SK-N-SH (cell line): ENCODE data around the gene SORL1. TPM values are rescaled to one million over a fixed set of nuclear protein-coding genes. Genes with fewer than 3 reads are reported as not detected.

Experiments
- CTCF ChIA-PET: fragments of 300-600, 350-600 bp; formaldehyde crosslinking; extraction: SDS; loops from one replicate; lab custom pipeline; 2021; lab: Yijun Ruan, JAX
- POLR2A ChIA-PET: fragments of 350-600 bp; sonication (Branson Sonifier 250); formaldehyde crosslinking; extraction: SDS; loops from one replicate; lab custom pipeline; 2020; ENCODE audit warnings: antibody characterized with exemption, inconsistent platforms; lab: Yijun Ruan, JAX
- DNase-seq: peaks from one replicate; pipeline ENCODE4 v3.0.0; 2012
- H2AFZ ChIP-seq: fragments of 200-600 bp; sonication (generic); 2 replicates; pipeline ENCODE4 v1.8.1; 2016; ENCODE audit warnings: antibody characterized with exemption, mild to moderate bottlenecking, low read depth
- H3F3A ChIP-seq: fragments of 200-600 bp; sonication (generic); replicated peaks from 2 replicates; pipeline ENCODE3; 2016; ENCODE audit warnings: antibody characterized with exemption, mild to moderate bottlenecking; ENCODE audit not compliant: insufficient read depth
- H3K27ac ChIP-seq, 2 experiments: fragments of 200-500 bp in 1 of 2; fragments of 200-600 bp in 1 of 2; sonication (Bioruptor generic) in 1 of 2; sonication (generic), shearing (Covaris generic) in 1 of 2; 2 replicates each; pipeline versions ENCODE4 v1.5.1 to v1.6.1; 2014 to 2016; ENCODE audit warnings: low read depth in 2 of 2, inconsistent platforms in 1 of 2, low read length in 1 of 2, mild to moderate bottlenecking in 1 of 2, mixed read lengths in 1 of 2
- H3K27me3 ChIP-seq: fragments of 200-600 bp; sonication (generic), shearing (Covaris generic); 2 replicates; pipeline ENCODE4 v1.6.1; 2016; ENCODE audit warnings: mixed run types; ENCODE audit not compliant: insufficient read depth
- H3K36me3 ChIP-seq, 2 experiments: fragments of 200-500 bp in 1 of 2; fragments of 200-600 bp in 1 of 2; sonication (Bioruptor generic) in 1 of 2; sonication (generic) in 1 of 2; replicated peaks in 1 of 2; 2 replicates each; pipeline versions ENCODE3 to v1.5.1; 2014 to 2016; ENCODE audit warnings: low read length in 1 of 2, mild to moderate bottlenecking in 1 of 2; ENCODE audit not compliant: insufficient read depth in 2 of 2, control insufficient read depth in 1 of 2
- H3K4me1 ChIP-seq, 2 experiments: fragments of 200-500 bp in 1 of 2; fragments of 200-600 bp in 1 of 2; sonication (Bioruptor generic) in 1 of 2; sonication (generic), shearing (Covaris generic) in 1 of 2; 2 replicates each; pipeline versions ENCODE4 v1.5.1 to v1.6.1; 2014 to 2016; ENCODE audit warnings: low read depth in 1 of 2, low read length in 1 of 2, mixed run types in 1 of 2; ENCODE audit not compliant: insufficient read depth in 2 of 2, control insufficient read depth in 1 of 2
- H3K4me2 ChIP-seq: fragments of 200-600 bp; sonication (generic), shearing (Covaris generic); 2 replicates; pipeline ENCODE4 v1.6.1; 2017; ENCODE audit warnings: mixed run types
- H3K4me3 ChIP-seq, 2 experiments: fragments of 200-500 bp in 1 of 2; fragments of 200-600 bp in 1 of 2; sonication (Bioruptor generic) in 1 of 2; sonication (generic), shearing (Covaris generic) in 1 of 2; 2 replicates each; pipeline versions ENCODE4 v1.5.1 to v1.8.1; 2014 to 2016; ENCODE audit warnings: low read depth in 2 of 2, inconsistent platforms in 1 of 2, low read length in 1 of 2, mild to moderate bottlenecking in 1 of 2, mixed read lengths in 1 of 2, moderate library complexity in 1 of 2
- H3K79me2 ChIP-seq: fragments of 200-600 bp; sonication (generic); 2 replicates; pipeline ENCODE4 v1.8.1; 2017; ENCODE audit warnings: mild to moderate bottlenecking; ENCODE audit not compliant: insufficient read depth
- H3K9ac ChIP-seq: fragments of 200-600 bp; sonication (generic); 2 replicates; pipeline ENCODE4 v1.6.1; 2017; ENCODE audit warnings: mixed run types
- H3K9me2 ChIP-seq: fragments of 200-600 bp; sonication (generic); 2 replicates; pipeline ENCODE4 v1.6.1; 2017; ENCODE audit warnings: mixed run types
- H3K9me3 ChIP-seq: fragments of 200-600 bp; sonication (generic); 2 replicates; pipeline ENCODE4 v1.6.1; 2017; ENCODE audit warnings: mixed run types, mild to moderate bottlenecking, moderate library complexity
- H4K20me1 ChIP-seq: fragments of 200-600 bp; sonication (generic); 2 replicates; pipeline ENCODE4 v1.6.1; 2017; ENCODE audit warnings: mild to moderate bottlenecking, mixed run types; ENCODE audit not compliant: insufficient read depth
- CHD2 ChIP-seq: fragments of 150-350 bp; IDR thresholded peaks from 2 replicates; pipeline ENCODE4 v1.6.1; 2018; ENCODE audit warnings: low read length; ENCODE audit not compliant: partially characterized antibody
- EP300 ChIP-seq, 2 experiments: IDR thresholded peaks; 2 replicates each; pipeline versions ENCODE4 v1.4.0 to v1.6.1; 2012; ENCODE audit warnings: borderline replicate concordance in 1 of 2, low read depth in 1 of 2, low read length in 1 of 2
- EZH2phosphoT487 ChIP-seq: fragments of 200-600 bp; sonication (generic); IDR thresholded peaks from 2 replicates; pipeline ENCODE4 v1.6.1; 2017; ENCODE audit warnings: low read depth, mixed run types, mild to moderate bottlenecking, antibody characterized with exemption, moderate library complexity, borderline replicate concordance
- FOSL2 ChIP-seq: IDR thresholded peaks from 2 replicates; pipeline ENCODE4 v1.4.0; 2012; ENCODE audit warnings: low read depth, mild to moderate bottlenecking, moderate library complexity, borderline replicate concordance
- GABPA ChIP-seq: IDR thresholded peaks from 2 replicates; pipeline ENCODE4 v1.4.0; 2012; ENCODE audit warnings: low read depth, mild to moderate bottlenecking
- GATA2 ChIP-seq: sonication (generic); formaldehyde crosslinking; IDR thresholded peaks from 2 replicates; pipeline ENCODE4 v1.5.0; 2020; ENCODE audit warnings: mild to moderate bottlenecking, missing genetic modification reagents
- JUND ChIP-seq: IDR thresholded peaks from 2 replicates; pipeline ENCODE4 v1.4.0; 2012
- MXI1 ChIP-seq: IDR thresholded peaks from 2 replicates; pipeline ENCODE4 v1.6.1; 2012; ENCODE audit warnings: mild to moderate bottlenecking, low read depth, low read length, improper control_type of control experiment
- POLR2AphosphoS5 ChIP-seq: IDR thresholded peaks from 2 replicates; pipeline ENCODE4 v1.6.1; 2012; ENCODE audit warnings: low read depth, low read length
- RCOR1 ChIP-seq: fragments of 150-350 bp; IDR thresholded peaks from 2 replicates; pipeline ENCODE4 v1.6.1; 2017; ENCODE audit warnings: antibody characterized with exemption, low read length
- REST ChIP-seq: IDR thresholded peaks from 2 replicates; pipeline ENCODE4 v1.6.1; 2012; ENCODE audit warnings: mild to moderate bottlenecking, low read depth, low read length, moderate library complexity
- RXRA ChIP-seq: IDR thresholded peaks from 2 replicates; pipeline ENCODE4 v1.4.0; 2012; ENCODE audit warnings: low read depth, mild to moderate bottlenecking, borderline replicate concordance
- TCF12 ChIP-seq: IDR thresholded peaks from 2 replicates; pipeline ENCODE4 v1.4.0; 2012
- TEAD4 ChIP-seq: IDR thresholded peaks from 2 replicates; pipeline ENCODE4 v1.4.0; 2012; ENCODE audit warnings: mild to moderate bottlenecking, borderline replicate concordance; ENCODE audit not compliant: insufficient read depth
- USF1 ChIP-seq: IDR thresholded peaks from 2 replicates; pipeline ENCODE4 v1.4.0; 2012; ENCODE audit warnings: low read depth, borderline replicate concordance
- ZBTB33 ChIP-seq: IDR thresholded peaks from 2 replicates; pipeline ENCODE4 v1.4.0; 2012; ENCODE audit warnings: low read depth, borderline replicate concordance
- WGBS: methylation state at CpG from one replicate; pipeline ENCODE4 v1.1.6; 2017; ENCODE audit warnings: low lambda C conversion rate; 5-methylcytosine and 5-hydroxymethylcytosine counted together
- polyA plus RNA-seq, 3 experiments: library from polyadenylated mRNA; depleted of rRNA; stranded (reverse); fragments of >200 nt; gene quantifications; 2 replicates each; pipeline ENCODE4 v1.2.3, GENCODE V29; 2012

Gene SORL1
- polyA plus RNA-seq, 1 of the 3 experiments (the other 2 are of a cell fraction): 7.1 TPM

- no peak overlapping the region for H3K9ac ChIP-seq
- H3K9me2 ChIP-seq: no peaks in the 10 kb centered on the region
- no peaks in the 10 kb centered on the region for H3K36me3 ChIP-seq
- H3K4me2 ChIP-seq: no peak overlapping the region
- 65% methylated on average over 10 of the region's 13 CpGs for WGBS
- POLR2A ChIA-PET: interaction anchor here (0.8 to 2.9 kb wide), 3 partner anchors 34 to 428 kb away, joined by 3 to 14 read pairs (median 5); no protein-coding TSS in a partner anchor
- TF ChIP-seq CHD2 (peak; percentile 85), MXI1 (peak; percentile 88; the same call in 1 of the 2 replicates), EP300 (IDR thresholded peaks at IDR 0.05; ENCODE audit: borderline replicate concordance in 1 of 2, low read depth in 1 of 2, low read length in 1 of 2) (peak in 1 of 2 experiments; percentile 77; a peak in 2 of 4 replicates), GABPA (no peak), TCF12 (peak; percentile 21; the same call in 1 of the 2 replicates), GATA2 (CRISPR knock-in tag) (peak; percentile 66)
- H3K4me3 ChIP-seq: no peak overlapping the region
- CTCF ChIA-PET: interaction anchor here (1.0 to 1.8 kb wide), 3 partner anchors 12 to 20 kb away, joined by 3 to 6 read pairs (median 5); no protein-coding TSS in a partner anchor
- no peaks in the 10 kb centered on the region for H4K20me1 ChIP-seq
- no peaks in the 10 kb centered on the region for H3K9me3 ChIP-seq
- peak; percentile 59 for DNase-seq
- no peak overlapping the region for H2AFZ ChIP-seq
- H3K27me3 ChIP-seq: no peaks in the 10 kb centered on the region
- H3F3A ChIP-seq: no peaks in the 10 kb centered on the region
- H3K79me2 ChIP-seq: no peaks in the 10 kb centered on the region
- H3K27ac ChIP-seq: peak overlapping the region in 1 of 2 experiments; percentile 99; a peak in 2 of 4 replicates
- H3K4me1 ChIP-seq: peaks cover 13 to 47% of the 10 kb centered on the region in 2 experiments; a peak in 3 of 4 replicates
Measured at GRCh38 chr11:121672630-121673487, 220.7 kb downstream of the SORL1 start.

- H3K9me2 ChIP-seq: no peaks in the 10 kb centered on the region
- no peak overlapping the region for H3K9ac ChIP-seq
- no peaks in the 10 kb centered on the region for H3K27me3 ChIP-seq
- no peak overlapping the region for H2AFZ ChIP-seq
- no peak overlapping the region for H3K4me2 ChIP-seq
- no peak overlapping the region for H3K4me3 ChIP-seq
- no peaks in the 10 kb centered on the region for H3K36me3 ChIP-seq
- no peaks in the 10 kb centered on the region for H3K9me3 ChIP-seq
- no peak overlapping the region for H3K27ac ChIP-seq
- 65% methylated on average over 1 of the region's 1 CpG for WGBS
- CTCF ChIA-PET: no interaction called here
- H3K4me1 ChIP-seq: no peaks in the 10 kb centered on the region
- no peaks in the 10 kb centered on the region for H3F3A ChIP-seq
- no peak for DNase-seq
- H3K79me2 ChIP-seq: no peaks in the 10 kb centered on the region
- POLR2A ChIA-PET: no interaction called here
- no peaks in the 10 kb centered on the region for H4K20me1 ChIP-seq
- TF ChIP-seq TCF12 (no peak), ZBTB33 (no peak), MXI1 (no peak), EP300 (IDR thresholded peaks at IDR 0.05; ENCODE audit: borderline replicate concordance in 1 of 2, low read depth in 1 of 2, low read length in 1 of 2) (no peak), EZH2phosphoT487 (no peak), JUND (no peak), POLR2AphosphoS5 (no peak), RXRA (no peak), REST (no peak), GATA2 (CRISPR knock-in tag) (no peak), CHD2 (no peak), USF1 (no peak), FOSL2 (no peak), TEAD4 (no peak), RCOR1 (no peak)
Measured at GRCh38 chr11:121681550-121682268, 229.6 kb downstream of the SORL1 start.
